ENCODE data around the gene ZNF500.
A peak's percentile ranks its signal among the peaks of the same experiment; 100 is the strongest.

Gene ZNF500

GRCh38 chr16:4700997-4701743, 65.8 kb downstream of the ZNF500 start:
- no peak for DNase-seq

- no peak for DNase-seq
Observed at GRCh38 chr16:4700380-4700996, 66.5 kb downstream of the ZNF500 start.

GRCh38 chr16:4699046-4699556, 67.9 kb downstream of the ZNF500 start:
- DNase-seq = peak; percentile 22

GRCh38 chr16:4698321-4699045, 68.5 kb downstream of the ZNF500 start:
- no peak for DNase-seq

Measured in NCI-H1092 treated with DMSO at 0.1 percent for 48 hours (cell line).